WTC11 (cell line): ENCODE measurements around the gene MPV17L2. TPM values are rescaled to one million over a fixed set of nuclear protein-coding genes. Genes with fewer than 3 reads are reported as not detected.
A peak's percentile ranks its signal among the peaks of the same experiment; 100 is the strongest.

Source experiments
- ATAC-seq: fragments of 200-7000 bp; cut with Tn5 transposase; 2 replicates; pipeline ENCODE4 v1.10.0; 2021; ENCODE audit warnings: mild to moderate bottlenecking, moderate library complexity
- CTCF ChIA-PET: fragments of 300-600 bp; sonication (Branson Sonifier 250); formaldehyde crosslinking; loops from one replicate; lab custom pipeline; 2021; ENCODE audit warnings: antibody characterized with exemption; lab: Charles Lee
- POLR2A ChIA-PET: fragments of 350-600 bp; sonication (Branson Sonifier 250); formaldehyde crosslinking; loops from one replicate; lab custom pipeline; 2021; ENCODE audit warnings: antibody characterized with exemption; lab: Charles Lee
- DNase-seq: peaks from one replicate; pipeline ENCODE4 v3.0.0; 2021; ENCODE audit warnings: low spot score
- H3K27ac Mint-ChIP-seq: 2 replicates; pipeline ENCODE4 v1.8.0; 2021; ENCODE audit warnings: mixed read lengths
- H3K27me3 Mint-ChIP-seq: 2 replicates; pipeline ENCODE4 v1.8.0; 2021; ENCODE audit warnings: low read depth, mild to moderate bottlenecking, moderate library complexity, mixed read lengths
- H3K36me3 Mint-ChIP-seq: 2 replicates; pipeline ENCODE4 v1.8.0; 2021; ENCODE audit warnings: mixed read lengths
- H3K4me1 Mint-ChIP-seq: 2 replicates; pipeline ENCODE4 v1.8.0; 2022; ENCODE audit warnings: mixed read lengths
- H3K4me3 Mint-ChIP-seq: 2 replicates; pipeline ENCODE4 v1.8.0; 2021; ENCODE audit warnings: mild to moderate bottlenecking, moderate library complexity, mixed read lengths
- H3K9me3 Mint-ChIP-seq: 2 replicates; pipeline ENCODE4 v1.8.0; 2021; ENCODE audit warnings: mixed read lengths
- CREM ChIP-seq: sonication (generic); formaldehyde crosslinking; IDR thresholded peaks from 2 replicates; pipeline ENCODE4 v1.8.1; 2022; ENCODE audit warnings: mild to moderate bottlenecking, missing genetic modification reagents, moderate library complexity
- E2F5 ChIP-seq: sonication (generic); formaldehyde crosslinking; IDR thresholded peaks from 2 replicates; pipeline ENCODE4 v1.8.1; 2022; ENCODE audit warnings: mild to moderate bottlenecking, moderate library complexity, missing genetic modification reagents
- FOXK1 ChIP-seq: sonication (generic); formaldehyde crosslinking; IDR thresholded peaks from 2 replicates; pipeline ENCODE4 v1.8.0; 2022; ENCODE audit warnings: mild to moderate bottlenecking, moderate library complexity, missing genetic modification reagents
- FOXP1 ChIP-seq: sonication (generic); formaldehyde crosslinking; IDR thresholded peaks from 2 replicates; pipeline ENCODE4 v1.8.0; 2022; ENCODE audit warnings: missing genetic modification reagents, mild to moderate bottlenecking, moderate library complexity, borderline replicate concordance
- GABPB1 ChIP-seq: sonication (generic); formaldehyde crosslinking; IDR thresholded peaks from 2 replicates; pipeline ENCODE4 v1.8.1; 2023; ENCODE audit warnings: mild to moderate bottlenecking, missing genetic modification reagents
- IRF1 ChIP-seq: sonication (generic); formaldehyde crosslinking; IDR thresholded peaks from 2 replicates; pipeline ENCODE4 v1.8.0; 2023; ENCODE audit warnings: missing genetic modification reagents
- MLX ChIP-seq: sonication (generic); formaldehyde crosslinking; IDR thresholded peaks from 2 replicates; pipeline ENCODE4 v1.8.1; 2023; ENCODE audit warnings: mild to moderate bottlenecking, missing genetic modification reagents, moderate library complexity
- NFE2L1 ChIP-seq: sonication (generic); formaldehyde crosslinking; IDR thresholded peaks from 2 replicates; pipeline ENCODE4 v1.8.1; 2023; ENCODE audit warnings: missing genetic modification reagents
- NR3C1 ChIP-seq: sonication (generic); formaldehyde crosslinking; conservative IDR thresholded peaks from 2 replicates; pipeline ENCODE4 v1.8.1; 2023; ENCODE audit warnings: low read depth, mild to moderate bottlenecking, missing genetic modification reagents
- RELA ChIP-seq: sonication (generic); formaldehyde crosslinking; IDR thresholded peaks from 2 replicates; pipeline ENCODE4 v1.8.1; 2022; ENCODE audit warnings: missing genetic modification reagents, mild to moderate bottlenecking, borderline replicate concordance
- RORB ChIP-seq: fragments of 250-450 bp; sonication (Bioruptor Pico); IDR thresholded peaks from 2 replicates; pipeline ENCODE4 v1.9.0; 2021; ENCODE audit warnings: mild to moderate bottlenecking
- ZBTB43 ChIP-seq: sonication (generic); formaldehyde crosslinking; IDR thresholded peaks from 2 replicates; pipeline ENCODE4 v1.8.1; 2023; ENCODE audit warnings: mild to moderate bottlenecking, missing genetic modification reagents
- ZNF232 ChIP-seq: sonication (generic); formaldehyde crosslinking; IDR thresholded peaks from 2 replicates; pipeline ENCODE4 v1.8.0; 2022; ENCODE audit warnings: mild to moderate bottlenecking, missing genetic modification reagents
- ZNF512 ChIP-seq: sonication (generic); formaldehyde crosslinking; IDR thresholded peaks from 2 replicates; pipeline ENCODE4 v1.8.1; 2022; ENCODE audit warnings: missing genetic modification reagents, borderline replicate concordance
- total RNA-seq: library from RNA; stranded (reverse); gene quantifications from 3 replicates; pipeline ENCODE4 v1.2.3, GENCODE V29; 2021

Gene MPV17L2
- total RNA-seq, 1 experiment from 2014 or later, result 29.8 TPM

GRCh38 chr19:18152817-18153555 is 40.0 kb upstream of the MPV17L2 start, which contains the start of gene PIK3R2 (continued):
- TF ChIP-seq FOXP1 (CRISPR knock-in tag) (peak; percentile 56), ZBTB43 (CRISPR knock-in tag) (no peak), ZNF512 (CRISPR knock-in tag) (no peak), CREM (CRISPR knock-in tag) (peak; percentile 9; the same call in 1 of the 2 replicates), FOXK1 (CRISPR knock-in tag) (0 out of 2 replicates have a peak, but pooled peaks have one; percentile 35), MLX (no peak), NR3C1 (CRISPR knock-in tag) (no peak), GABPB1 (CRISPR knock-in tag) (no peak), RELA (CRISPR knock-in tag) (no peak), E2F5 (CRISPR knock-in tag) (peak; percentile 34; the same call in 1 of the 2 replicates)
- TF ChIP-seq, all 79 proteins: peak for 9

GRCh38 chr19:18153556-18154134 is 39.4 kb upstream of the MPV17L2 start:
- peaks cover 5% of the 10 kb centered on the region; the same call in 1 of the 2 replicates for H3K36me3 Mint-ChIP-seq
- CTCF ChIA-PET, result interaction anchor here (0.6 to 2.8 kb wide), 2 partner anchors 41 to 116 kb away, joined by 3 to 16 read pairs; no protein-coding TSS in a partner anchor
- TF ChIP-seq RORB (CRISPR knock-in tag), result no peak
- no peak for TF ChIP-seq NFE2L1 (CRISPR knock-in tag)
- no peak for TF ChIP-seq IRF1
- TF ChIP-seq ZNF232 (CRISPR knock-in tag), result 0 out of 2 replicates have a peak, but pooled peaks have one; percentile 20
- TF ChIP-seq, all 79 proteins: peak for 1
- Mint-ChIP-seq H3K27ac (peak overlapping the region; percentile 81), H3K27me3 (no peaks in the 10 kb centered on the region), H3K4me3 (peak overlapping the region; percentile 84), H3K4me1 (peaks cover 28% of the 10 kb centered on the region), H3K9me3 (no peaks in the 10 kb centered on the region)
- POLR2A ChIA-PET, result no interaction called here
- ATAC-seq (no peak), DNase-seq (no peak)
